GM18526 (cell line): Measurements from ENCODE around the gene GNAS-AS1.

Experiments
- POLR2A ChIP-seq: IDR thresholded peaks from 3 replicates; pipeline ENCODE4 v1.6.1; 2011; ENCODE audit not compliant: insufficient read length; ENCODE audit errors: extremely low read depth

Gene GNAS-AS1

DNA sequence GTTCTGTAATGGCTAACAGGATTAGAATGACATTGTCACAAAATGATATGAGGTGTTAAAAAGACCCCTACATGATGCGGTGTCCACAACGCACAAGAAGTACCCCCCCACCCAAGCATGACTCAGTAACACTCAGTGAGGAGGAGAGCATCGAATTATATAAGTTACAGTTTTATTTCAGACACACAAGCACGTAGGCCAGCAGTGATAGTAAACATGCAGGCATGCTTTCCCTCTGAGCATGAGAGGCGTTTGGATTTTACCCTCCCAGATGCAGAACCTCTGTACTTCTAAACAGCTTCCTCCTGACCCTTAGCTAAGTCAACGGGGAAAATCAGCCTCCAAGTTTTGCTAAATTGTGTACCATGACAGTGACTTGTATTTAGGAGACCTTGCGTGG, 25.7 kb upstream of the GNAS-AS1 start:
- no peak for TF ChIP-seq POLR2A

DNA sequence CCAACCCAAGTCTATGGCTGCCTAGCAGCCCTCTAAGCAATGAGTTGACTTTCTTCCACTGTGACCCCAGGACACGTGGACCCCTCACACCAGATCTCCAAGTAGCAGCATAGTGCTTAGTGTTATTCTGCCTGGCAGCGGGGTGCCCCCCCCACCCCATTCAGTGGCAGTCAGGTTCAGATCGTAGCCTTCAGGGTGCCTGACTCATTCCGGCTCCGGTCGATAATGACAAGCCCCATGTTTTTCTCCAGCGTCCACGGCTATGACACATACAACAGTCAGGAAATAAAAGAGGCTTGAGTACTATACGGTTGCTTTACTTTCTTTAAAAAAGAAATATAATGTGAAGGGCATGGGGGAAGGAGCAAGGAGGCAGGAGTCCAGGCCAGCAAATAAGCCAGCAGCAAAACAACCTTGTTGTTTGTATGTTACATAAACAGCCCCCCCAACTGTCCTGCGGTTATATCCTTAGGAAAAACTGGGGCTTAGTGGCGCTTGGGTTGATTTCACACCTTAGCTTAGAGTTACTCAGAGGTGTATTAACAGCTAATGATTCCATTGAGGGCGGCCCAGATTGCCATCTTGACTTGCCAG, 24.9 kb upstream of the GNAS-AS1 start:
- no peak for TF ChIP-seq POLR2A

- no peak for TF ChIP-seq POLR2A
Measured at GRCh38 chr20:58875111-58875510, 24.4 kb upstream of the GNAS-AS1 start.

DNA sequence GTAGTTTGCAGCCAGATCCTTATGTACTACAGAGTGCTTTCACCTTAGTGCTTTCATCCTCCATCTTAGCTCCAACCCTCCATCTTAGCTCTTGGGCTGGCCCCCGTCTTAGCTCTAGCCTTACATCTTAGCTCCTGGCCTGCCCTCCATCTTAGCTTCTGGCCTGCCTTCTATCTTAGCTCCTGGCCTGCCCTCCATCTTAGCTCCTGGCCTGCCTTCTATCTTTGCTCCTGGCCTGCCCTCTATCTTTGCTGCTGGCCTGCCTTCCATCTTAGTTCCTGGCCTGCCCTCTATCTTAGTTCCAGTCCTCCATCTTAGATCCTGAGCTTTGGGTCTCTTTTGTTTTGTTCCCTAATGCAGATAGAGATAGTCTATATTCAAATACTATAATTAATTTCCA, 23.8 kb upstream of the GNAS-AS1 start:
- TF ChIP-seq POLR2A: no peak

- no peak for TF ChIP-seq POLR2A
Measured at GRCh38 chr20:58871533-58872102, 20.9 kb upstream of the GNAS-AS1 start.

DNA sequence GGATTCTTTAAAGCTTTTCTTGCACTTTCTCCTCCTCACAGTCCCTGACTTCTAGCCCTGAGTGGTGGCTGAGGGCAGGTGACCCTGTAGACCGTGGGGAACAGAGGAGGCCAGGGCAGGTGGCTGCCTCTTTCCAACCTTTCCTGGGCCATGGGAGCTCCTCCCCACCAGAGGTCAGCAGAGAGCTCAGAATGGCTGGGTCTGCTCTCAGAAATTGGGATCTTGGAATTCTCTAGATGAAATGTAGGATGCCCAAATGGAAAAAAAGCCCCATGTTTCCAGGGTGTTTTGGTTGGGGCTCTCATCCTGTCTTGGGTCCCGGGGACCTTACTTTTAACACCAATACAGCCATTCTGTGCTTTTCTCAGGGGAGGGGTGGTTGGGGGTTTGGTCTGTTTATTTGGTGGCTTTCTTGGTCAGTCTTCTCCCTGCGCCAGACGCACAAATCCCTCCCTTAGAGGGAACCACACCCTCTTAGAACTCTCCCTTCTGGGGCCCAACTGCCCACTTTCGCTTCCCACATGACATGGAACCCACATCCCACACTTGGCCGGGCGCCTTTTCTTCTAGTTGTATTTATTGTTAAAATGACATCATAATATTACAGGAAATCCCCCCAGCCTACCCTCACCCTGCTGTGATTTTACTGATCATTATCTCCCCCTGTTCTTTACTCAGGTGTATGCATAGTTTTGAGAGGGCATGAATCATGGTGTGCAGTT, 19.8 kb upstream of the GNAS-AS1 start:
- no peak for TF ChIP-seq POLR2A

- TF ChIP-seq POLR2A: no peak
Measured at GRCh38 chr20:58869662-58870227, 19.0 kb upstream of the GNAS-AS1 start.

DNA sequence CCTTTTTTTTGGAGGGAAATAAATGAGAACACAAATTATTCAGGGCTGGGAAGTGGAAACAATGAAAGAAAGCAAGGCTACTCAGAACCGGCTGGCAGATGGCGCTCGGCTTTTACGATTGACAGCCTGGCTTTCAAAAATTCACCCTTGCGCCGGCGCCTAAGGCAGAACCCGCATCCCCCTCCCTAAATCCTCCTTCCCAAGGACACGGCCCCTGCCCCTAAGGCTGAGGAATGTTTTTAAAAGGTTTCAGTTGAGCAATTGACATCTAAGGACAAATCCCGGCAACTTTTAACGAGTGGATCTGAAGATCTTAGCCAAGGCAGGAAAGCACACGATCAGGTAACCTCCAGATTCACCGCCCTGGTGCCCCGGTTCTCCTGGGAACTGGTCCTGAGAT, 18.1 kb upstream of the GNAS-AS1 start:
- TF ChIP-seq POLR2A: no peak

GRCh38 chr20:58867211-58867610, 16.5 kb upstream of the GNAS-AS1 start:
- no peak for TF ChIP-seq POLR2A

- no peak for TF ChIP-seq POLR2A
Measured at GRCh38 chr20:58865843-58866242, 15.1 kb upstream of the GNAS-AS1 start.

DNA sequence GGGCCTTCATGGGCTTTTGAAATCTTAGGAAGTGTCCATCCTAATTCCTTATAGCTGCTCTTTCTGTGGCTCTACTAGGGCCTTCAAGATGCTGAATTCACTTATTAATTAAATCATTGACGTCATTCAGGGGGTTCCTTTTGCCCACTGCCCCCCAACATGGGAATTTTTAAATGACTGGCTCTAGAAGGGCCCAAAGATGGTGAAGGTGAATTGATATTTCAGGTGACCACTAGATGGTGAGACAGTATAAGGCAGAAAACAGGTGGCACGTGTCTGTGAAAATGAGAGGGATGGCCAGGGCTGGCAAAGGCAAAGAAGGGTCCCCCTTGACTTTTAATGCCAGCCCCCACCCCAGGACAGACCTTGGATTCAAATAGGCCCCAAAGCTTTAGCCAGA, 13.6 kb upstream of the GNAS-AS1 start:
- no peak for TF ChIP-seq POLR2A

- no peak for TF ChIP-seq POLR2A
Measured at GRCh38 chr20:58863044-58863790, 12.5 kb upstream of the GNAS-AS1 start.

DNA sequence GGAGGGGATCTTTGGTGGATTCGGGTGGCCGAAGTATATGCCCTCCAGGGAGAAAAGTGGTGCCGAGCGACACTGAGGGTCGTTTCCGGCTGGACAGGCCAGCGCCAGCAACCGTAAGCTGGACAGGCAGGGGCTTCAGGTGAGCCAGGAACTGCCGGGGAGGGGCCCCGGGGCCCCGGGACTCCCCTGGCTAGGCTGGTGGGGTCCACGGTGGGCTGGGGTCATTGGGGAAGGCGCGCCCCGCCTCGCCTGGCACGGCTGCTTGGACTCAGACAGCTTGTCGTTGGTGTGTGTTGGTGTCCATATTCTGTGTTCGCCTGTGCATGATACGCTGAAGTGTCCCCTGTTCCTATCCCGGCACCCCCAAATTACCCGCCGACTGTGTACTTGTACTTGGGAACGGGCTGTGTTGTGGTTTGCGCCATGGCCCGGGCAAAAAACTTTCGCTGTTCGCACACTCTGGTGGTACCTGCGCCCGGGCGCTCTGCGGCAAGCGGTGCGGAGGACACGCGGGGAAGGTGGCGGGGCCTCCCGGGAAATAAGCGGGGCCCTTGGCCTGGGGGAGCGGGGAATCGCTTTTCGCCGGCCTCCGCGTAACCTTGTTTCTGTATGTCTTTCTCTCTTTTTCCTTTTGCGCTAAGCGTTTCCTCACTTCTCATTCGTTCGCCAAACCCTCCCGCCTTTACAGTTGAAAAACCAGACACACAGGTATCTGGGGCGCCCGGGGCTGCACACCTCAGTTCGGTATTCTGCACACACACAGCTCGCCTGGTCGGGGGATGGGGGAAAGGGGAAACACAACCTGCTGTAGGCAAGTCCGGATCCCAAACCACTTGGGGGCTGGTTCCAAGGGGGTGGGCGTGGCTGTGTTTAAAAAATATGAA, 5.0 kb upstream of the GNAS-AS1 start:
- no peak for TF ChIP-seq POLR2A

GRCh38 chr20:58854638-58855471, 4.2 kb upstream of the GNAS-AS1 start:
- no peak for TF ChIP-seq POLR2A

DNA sequence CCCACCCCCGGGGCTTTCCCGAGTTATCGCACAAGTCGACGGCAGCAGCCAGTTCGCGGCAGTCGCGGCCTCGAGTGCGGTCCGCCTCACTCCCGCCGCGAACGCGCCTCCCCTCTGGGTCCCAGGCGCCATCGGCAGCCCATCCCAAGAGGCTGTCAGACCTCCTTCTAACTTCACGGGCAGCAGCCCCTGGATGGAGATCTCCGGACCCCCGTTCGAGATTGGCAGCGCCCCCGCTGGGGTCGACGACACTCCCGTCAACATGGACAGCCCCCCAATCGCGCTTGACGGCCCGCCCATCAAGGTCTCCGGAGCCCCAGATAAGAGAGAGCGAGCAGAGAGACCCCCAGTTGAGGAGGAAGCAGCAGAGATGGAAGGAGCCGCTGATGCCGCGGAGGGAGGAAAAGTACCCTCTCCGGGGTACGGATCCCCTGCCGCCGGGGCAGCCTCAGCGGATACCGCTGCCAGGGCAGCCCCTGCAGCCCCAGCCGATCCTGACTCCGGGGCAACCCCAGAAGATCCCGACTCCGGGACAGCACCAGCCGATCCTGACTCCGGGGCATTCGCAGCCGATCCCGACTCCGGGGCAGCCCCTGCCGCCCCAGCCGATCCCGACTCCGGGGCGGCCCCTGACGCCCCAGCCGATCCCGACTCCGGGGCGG, 3.4 kb upstream of the GNAS-AS1 start:
- TF ChIP-seq POLR2A: no peak
